CD4-positive, alpha-beta T cell (primary cell): ENCODE data around the gene HES2. TPM values are rescaled to one million over a fixed set of nuclear protein-coding genes. Genes with fewer than 3 reads are reported as not detected.

Experiments
- ATAC-seq: fragments of 200-7000 bp; cut with Tn5 transposase; one replicate; pipeline ENCODE4 v1.10.0; 2022; ENCODE audit warnings: mild to moderate bottlenecking; ENCODE audit not compliant: poor library complexity
- CTCF ChIA-PET: fragments of 350-600 bp; sonication (Branson Sonifier 250); formaldehyde crosslinking; loops from one replicate; lab custom pipeline; 2021; ENCODE audit warnings: antibody characterized with exemption, inconsistent platforms; lab: Charles Lee
- POLR2A ChIA-PET: fragments of 350-600 bp; sonication (Branson Sonifier 250); formaldehyde crosslinking; loops from one replicate; lab custom pipeline; 2021; ENCODE audit warnings: antibody characterized with exemption, inconsistent platforms; lab: Charles Lee
- DNase-seq, 14 experiments: peaks; one replicate each; pipeline ENCODE4 v3.0.0-alpha.2; 2013 to 2020; ENCODE audit warnings: mixed read lengths in 2 of 14
- H3K27ac ChIP-seq, 2 donors: one replicate each; pipeline versions ENCODE4 v1.5.1 to v1.7.0; 2013; ENCODE audit warnings: low read length in 2 of 2, low read depth in 1 of 2, mild to moderate bottlenecking in 1 of 2
- H3K27me3 ChIP-seq, 2 experiments: 1 replicate in 1 of 2; 2 replicates in 1 of 2; pipeline versions ENCODE4 v1.6.1 to v1.7.0; 2013; ENCODE audit warnings: low read length in 2 of 2, control low read depth in 1 of 2, mild to moderate bottlenecking in 1 of 2, moderate library complexity in 1 of 2; ENCODE audit not compliant: insufficient read depth in 2 of 2, control insufficient read depth in 1 of 2
- H3K36me3 ChIP-seq: one replicate; pipeline ENCODE4 v1.6.1; 2013; ENCODE audit warnings: low read length, control low read depth; ENCODE audit not compliant: insufficient read depth
- H3K4me1 ChIP-seq: one replicate; pipeline ENCODE4 v1.6.1; 2013; ENCODE audit warnings: low read length, control low read depth; ENCODE audit not compliant: insufficient read depth
- H3K4me3 ChIP-seq: one replicate; pipeline ENCODE4 v1.5.1; 2013; ENCODE audit warnings: mild to moderate bottlenecking, low read length, moderate library complexity
- H3K9me3 ChIP-seq, 2 experiments: 1 replicate in 1 of 2; 2 replicates in 1 of 2; pipeline versions ENCODE4 v1.6.1 to v1.7.0; 2013; ENCODE audit warnings: low read length in 2 of 2, mild to moderate bottlenecking in 2 of 2, control low read depth in 1 of 2, moderate library complexity in 1 of 2; ENCODE audit not compliant: control insufficient read depth in 1 of 2, insufficient read depth in 1 of 2
- H3K27ac Mint-ChIP-seq: one replicate; pipeline ENCODE4 v1.8.0; 2020; ENCODE audit warnings: mixed read lengths
- H3K27me3 Mint-ChIP-seq: one replicate; pipeline ENCODE4 v1.8.0; 2021; ENCODE audit warnings: mixed read lengths
- H3K36me3 Mint-ChIP-seq: one replicate; pipeline ENCODE4 v1.8.0; 2021; ENCODE audit warnings: low read depth, mixed read lengths
- H3K4me1 Mint-ChIP-seq: one replicate; pipeline ENCODE4 v1.8.0; 2021; ENCODE audit warnings: low read depth, mixed read lengths
- H3K4me3 Mint-ChIP-seq: one replicate; pipeline ENCODE4 v1.8.0; 2020; ENCODE audit warnings: mild to moderate bottlenecking, mixed read lengths
- H3K9me3 Mint-ChIP-seq: one replicate; pipeline ENCODE4 v1.8.0; 2020; ENCODE audit warnings: mixed read lengths
- intact Hi-C, 2 experiments: fragments of 100-400 bp; cut with DNase I in 1 of 2; cut with micrococcal nuclease in 1 of 2; formaldehyde crosslinking; loops; one replicate each; pipeline versions ENCODE4 v1.15.1 to v1.9.0; 2023 to 2025; cut with DNase I, micrococcal nuclease
- total RNA-seq, 174 experiments: library from RNA in 2 of 174; stranded (reverse) in 2 of 174; gene quantifications; one replicate each; pipeline ENCODE4 v1.2.3 and lab custom pipeline; 2021 to 2026
- TF ChIP-seq, protein P1 (sequence below): fragments of 200-600 bp; IDR thresholded peaks from one replicate; pipeline ENCODE4 v1.8.0; 2022; ENCODE audit warnings: antibody characterized with exemption, mild to moderate bottlenecking

HES2 gene
- total RNA-seq, 2 experiments from 2014 or later, result not detected

GRCh38 chr1:6461538-6462411 lies 42.1 kb upstream of the HES2 start:
- peaks cover 36% of the 10 kb centered on the region for H3K36me3 ChIP-seq
- POLR2A ChIA-PET, result interaction anchor here (6.9 kb wide), 1 partner anchor 12 kb away, joined by 40 read pairs; no protein-coding TSS in a partner anchor
- H3K27me3 Mint-ChIP-seq, result no peaks in the 10 kb centered on the region
- H3K4me1 Mint-ChIP-seq, result peaks cover 68% of the 10 kb centered on the region
- H3K27ac Mint-ChIP-seq, result peak overlapping the region; percentile 96
- H3K9me3 ChIP-seq, result no peaks in the 10 kb centered on the region
- no peak for ATAC-seq
- H3K4me3 Mint-ChIP-seq, result peak overlapping the region; percentile 81
- H3K36me3 Mint-ChIP-seq, result peaks cover 58% of the 10 kb centered on the region
- DNase-seq, result no peak
- intact Hi-C loops, result loop anchor here in 1 of 2 experiments (2.0 kb wide), 1 partner anchor 13 kb away; no protein-coding TSS in a partner anchor
- CTCF ChIA-PET, result interaction anchor here (4.9 kb wide), 1 partner anchor 14 kb away, joined by 34 read pairs; no protein-coding TSS in a partner anchor
- H3K4me1 ChIP-seq, result peaks cover 66% of the 10 kb centered on the region
- no peaks in the 10 kb centered on the region for H3K27me3 ChIP-seq
- peak overlapping the region; percentile 97 to 99 for H3K27ac ChIP-seq
- TF ChIP-seq, protein P1, sequence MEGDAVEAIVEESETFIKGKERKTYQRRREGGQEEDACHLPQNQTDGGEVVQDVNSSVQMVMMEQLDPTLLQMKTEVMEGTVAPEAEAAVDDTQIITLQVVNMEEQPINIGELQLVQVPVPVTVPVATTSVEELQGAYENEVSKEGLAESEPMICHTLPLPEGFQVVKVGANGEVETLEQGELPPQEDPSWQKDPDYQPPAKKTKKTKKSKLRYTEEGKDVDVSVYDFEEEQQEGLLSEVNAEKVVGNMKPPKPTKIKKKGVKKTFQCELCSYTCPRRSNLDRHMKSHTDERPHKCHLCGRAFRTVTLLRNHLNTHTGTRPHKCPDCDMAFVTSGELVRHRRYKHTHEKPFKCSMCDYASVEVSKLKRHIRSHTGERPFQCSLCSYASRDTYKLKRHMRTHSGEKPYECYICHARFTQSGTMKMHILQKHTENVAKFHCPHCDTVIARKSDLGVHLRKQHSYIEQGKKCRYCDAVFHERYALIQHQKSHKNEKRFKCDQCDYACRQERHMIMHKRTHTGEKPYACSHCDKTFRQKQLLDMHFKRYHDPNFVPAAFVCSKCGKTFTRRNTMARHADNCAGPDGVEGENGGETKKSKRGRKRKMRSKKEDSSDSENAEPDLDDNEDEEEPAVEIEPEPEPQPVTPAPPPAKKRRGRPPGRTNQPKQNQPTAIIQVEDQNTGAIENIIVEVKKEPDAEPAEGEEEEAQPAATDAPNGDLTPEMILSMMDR, result no peak
- H3K9me3 Mint-ChIP-seq, result no peaks in the 10 kb centered on the region
- no peak overlapping the region for H3K4me3 ChIP-seq

GRCh38 chr1:6461051-6461530 lies 41.4 kb upstream of the HES2 start:
- Mint-ChIP-seq H3K27me3 (peaks cover 6% of the 10 kb centered on the region), H3K4me1 (peaks cover 71% of the 10 kb centered on the region), H3K9me3 (no peaks in the 10 kb centered on the region), H3K36me3 (peaks cover 58% of the 10 kb centered on the region), H3K4me3 (peak overlapping the region; percentile 89), H3K27ac (peak overlapping the region; percentile 96)
- intact Hi-C loops, result loop anchor here in 1 of 2 experiments (2.0 kb wide), 1 partner anchor 14 kb away; no protein-coding TSS in a partner anchor
- ChIA-PET POLR2A (interaction anchor here (0.6 to 6.9 kb wide), 15 partner anchors 7 to 324 kb away, joined by 3 to 61 read pairs (median 5); partner anchors contain the start of genes ACOT7, CAMTA1, HES2 and NOL9), CTCF (interaction anchor here (1.0 to 3.4 kb wide), 3 partner anchors 11 to 38 kb away, joined by 3 to 28 read pairs (median 12); no protein-coding TSS in a partner anchor)
- DNase-seq, result no peak
- H3K27me3 ChIP-seq, result no peaks in the 10 kb centered on the region
- H3K27ac ChIP-seq, result peak overlapping the region; percentile 97 to 99
- H3K36me3 ChIP-seq, result peaks cover 36% of the 10 kb centered on the region
- H3K4me3 ChIP-seq, result peak overlapping the region; percentile 68
- peaks cover 62% of the 10 kb centered on the region for H3K4me1 ChIP-seq
- no peaks in the 10 kb centered on the region for H3K9me3 ChIP-seq
- TF ChIP-seq, protein P1, result no peak
- ATAC-seq, result no peak

- Mint-ChIP-seq H3K9me3 (no peaks in the 10 kb centered on the region), H3K36me3 (peaks cover 56% of the 10 kb centered on the region), H3K27me3 (peaks cover 7% of the 10 kb centered on the region), H3K4me3 (peak overlapping the region; percentile 89), H3K27ac (peak overlapping the region; percentile 96), H3K4me1 (peaks cover 70% of the 10 kb centered on the region)
- H3K27ac ChIP-seq, result peak overlapping the region; percentile 97 to 99
- H3K36me3 ChIP-seq, result peaks cover 36% of the 10 kb centered on the region
- H3K27me3 ChIP-seq, result peaks cover 0 to 5% of the 10 kb centered on the region in 2 experiments
- ChIA-PET CTCF (interaction anchor here (0.8 to 3.4 kb wide), 7 partner anchors 12 to 46 kb away, joined by 3 to 28 read pairs (median 10); no protein-coding TSS in a partner anchor), POLR2A (interaction anchor here (0.6 to 1.9 kb wide), 20 partner anchors 8 to 468 kb away, joined by 3 to 61 read pairs (median 4); partner anchors contain the start of genes ACOT7, CAMTA1, HES2 and KLHL21)
- peaks cover 66% of the 10 kb centered on the region for H3K4me1 ChIP-seq
- ATAC-seq, result peak; percentile 84
- TF ChIP-seq, protein P1, result no peak
- H3K4me3 ChIP-seq, result peak overlapping the region; percentile 68
- intact Hi-C loops, result loop anchor here in 1 of 2 experiments (2.0 kb wide), 1 partner anchor 14 kb away; no protein-coding TSS in a partner anchor
- peak; percentile 89 to 98 (median 96) for DNase-seq
- H3K9me3 ChIP-seq, result no peaks in the 10 kb centered on the region
These were observed 40.8 kb upstream of the HES2 start for GRCh38 chr1:6460301-6461050.
